Measurements from ENCODE around the gene PIK3R4.
A peak's percentile ranks its signal among the peaks of the same experiment; 100 is the strongest.

PIK3R4 gene

GRCh38 chr3:130746246-130747039 lies at the start of gene PIK3R4:
Gene PIK3R4 (minus strand): TSS chr3:130746829. CDS start chr3:130745218, 1,611 bp downstream.
- no peak for TF ChIP-seq CTCF (IDR thresholded peaks at IDR 0.05)
- DNase-seq (ENCODE audit: low spot score), result peak; percentile 98
- Histone ChIP-seq H3K4me3 (peak within 1 kb of the TSS; percentile 95), H3K27ac (peak within 1 kb of the TSS; percentile 72 to 89)

- no peak overlapping the region for H3K4me3 ChIP-seq
- DNase-seq (ENCODE audit: low spot score), result no peak
- no peak for TF ChIP-seq CTCF (IDR thresholded peaks at IDR 0.05)
- H3K27ac ChIP-seq, result no peak overlapping the region
Measured at GRCh38 chr3:130795396-130795795, 48.8 kb upstream of the PIK3R4 start.

- no peak for TF ChIP-seq CTCF (IDR thresholded peaks at IDR 0.05)
- Histone ChIP-seq H3K27ac (no peak overlapping the region), H3K4me3 (no peak overlapping the region)
- DNase-seq (ENCODE audit: low spot score), result no peak
Measured at GRCh38 chr3:130792246-130792645, 45.6 kb upstream of the PIK3R4 start.

GRCh38 chr3:130789782-130790322 lies 43.2 kb upstream of the PIK3R4 start:
- no peak for TF ChIP-seq CTCF (IDR thresholded peaks at IDR 0.05)
- no peak overlapping the region for H3K27ac ChIP-seq
- H3K4me3 ChIP-seq, result no peak overlapping the region
- DNase-seq (ENCODE audit: low spot score), result no peak

- Histone ChIP-seq H3K27ac (no peak overlapping the region), H3K4me3 (no peak overlapping the region)
- TF ChIP-seq CTCF (IDR thresholded peaks at IDR 0.05), result no peak
- DNase-seq (ENCODE audit: low spot score), result no peak
Measured at GRCh38 chr3:130787422-130788068, 40.9 kb upstream of the PIK3R4 start.

- Histone ChIP-seq H3K4me3 (no peak overlapping the region), H3K27ac (no peak overlapping the region)
- no peak for DNase-seq (ENCODE audit: low spot score)
- TF ChIP-seq CTCF (IDR thresholded peaks at IDR 0.05), result no peak
Measured at GRCh38 chr3:130786306-130786705, 39.7 kb upstream of the PIK3R4 start.

Data from coronary artery (tissue), 2 donors.